Activated T-helper 17 cell treated with anti-CD3 and anti-CD28 coated beads, Interleukin-2, amount 50 U/mL, for 72 hours (primary cell): ENCODE data around the gene CNP. TPM values are rescaled to one million over a fixed set of nuclear protein-coding genes. Genes with fewer than 3 reads are reported as not detected.
A peak's percentile ranks its signal among the peaks of the same experiment; 100 is the strongest.

ENCODE experiments used
- ATAC-seq: fragments of 150-1000 bp; cut with Tn5 transposase; replicated peaks from 2 replicates; pipeline ENCODE4 v1.10.0; 2021; ENCODE audit warnings: mild to moderate bottlenecking, moderate library complexity
- H3K27ac Mint-ChIP-seq: one replicate; pipeline ENCODE4 v1.8.0; 2022; ENCODE audit warnings: mixed read lengths
- H3K27me3 Mint-ChIP-seq: one replicate; pipeline ENCODE4 v1.8.0; 2022; ENCODE audit warnings: mixed read lengths
- H3K36me3 Mint-ChIP-seq: one replicate; pipeline ENCODE4 v1.8.0; 2022; ENCODE audit warnings: low read depth, mild to moderate bottlenecking, mixed read lengths
- H3K4me1 Mint-ChIP-seq: one replicate; pipeline ENCODE4 v1.8.0; 2022; ENCODE audit warnings: mixed read lengths
- H3K4me3 Mint-ChIP-seq: one replicate; pipeline ENCODE4 v1.8.0; 2022; ENCODE audit warnings: mild to moderate bottlenecking, mixed read lengths
- H3K9me3 Mint-ChIP-seq: one replicate; pipeline ENCODE4 v1.8.0; 2022; ENCODE audit warnings: mixed read lengths
- total RNA-seq, 2 donors: library from RNA; stranded (reverse); gene quantifications; one replicate each; pipeline ENCODE4 v1.2.3, GENCODE V29; 2022

Gene CNP
- total RNA-seq, 2 donors from 2014 or later = 51.4 to 82.9 TPM

DNA sequence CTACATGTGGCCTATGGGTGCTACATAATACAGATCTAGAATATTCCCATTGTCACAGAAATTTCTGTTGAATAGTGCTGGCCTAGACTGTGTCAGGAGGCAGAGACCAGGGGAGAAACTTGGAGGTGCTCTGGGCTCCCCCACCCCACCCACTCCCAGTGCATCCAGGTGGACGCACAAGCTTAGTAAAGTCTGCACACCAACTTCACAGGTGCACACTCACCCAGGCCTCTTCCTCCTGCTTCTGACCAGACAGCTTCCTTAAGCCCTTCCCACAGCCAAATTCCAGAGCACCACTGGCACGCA, 7.6 kb upstream of the CNP start:
- no peak for ATAC-seq
- H3K4me3 Mint-ChIP-seq = no peak overlapping the region
- H3K27ac Mint-ChIP-seq = no peak overlapping the region
- H3K4me1 Mint-ChIP-seq = no peaks in the 10 kb centered on the region
- H3K27me3 Mint-ChIP-seq = no peaks in the 10 kb centered on the region
- no peaks in the 10 kb centered on the region for H3K9me3 Mint-ChIP-seq
- no peaks in the 10 kb centered on the region for H3K36me3 Mint-ChIP-seq

DNA sequence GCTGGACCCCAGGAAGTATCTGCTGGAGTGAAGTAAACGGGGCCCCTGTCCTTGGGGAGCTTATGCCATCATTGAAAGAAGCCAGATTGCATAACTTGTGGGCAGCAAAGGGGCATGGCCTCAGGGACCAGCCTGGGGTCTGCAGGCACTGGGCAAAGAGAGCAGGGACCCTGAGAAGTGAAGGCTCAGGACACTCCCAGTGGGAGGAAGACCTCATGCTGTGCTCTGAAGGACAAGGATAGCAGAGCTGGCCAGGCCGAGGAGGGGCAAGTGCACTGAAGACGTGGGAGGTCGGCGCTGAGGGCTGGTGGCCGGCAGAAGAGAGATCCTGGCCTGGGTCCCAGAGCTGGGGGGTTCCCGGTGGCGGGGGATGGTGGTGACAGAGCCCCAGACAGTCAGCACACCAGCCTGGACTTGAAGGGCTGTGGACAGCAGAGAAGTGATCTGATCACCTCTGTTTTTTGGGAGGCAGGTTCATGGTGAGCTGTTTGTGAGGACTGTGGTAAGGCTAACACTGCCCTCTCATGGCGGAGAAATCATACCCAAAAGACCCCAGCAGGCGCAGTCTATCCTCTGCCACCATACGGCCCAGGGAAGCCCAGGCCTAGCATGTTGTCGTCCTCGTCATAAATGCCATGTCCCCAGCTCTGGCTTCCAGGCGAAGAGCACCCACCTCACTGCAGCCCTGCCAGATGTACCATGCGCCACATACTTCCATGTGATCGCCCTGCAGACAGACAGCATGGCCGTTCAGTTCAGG, 7.1 kb upstream of the CNP start:
- Mint-ChIP-seq H3K4me1 (no peaks in the 10 kb centered on the region), H3K27ac (no peak overlapping the region), H3K9me3 (no peaks in the 10 kb centered on the region), H3K4me3 (no peak overlapping the region), H3K27me3 (no peaks in the 10 kb centered on the region), H3K36me3 (no peaks in the 10 kb centered on the region)
- ATAC-seq = no peak

DNA sequence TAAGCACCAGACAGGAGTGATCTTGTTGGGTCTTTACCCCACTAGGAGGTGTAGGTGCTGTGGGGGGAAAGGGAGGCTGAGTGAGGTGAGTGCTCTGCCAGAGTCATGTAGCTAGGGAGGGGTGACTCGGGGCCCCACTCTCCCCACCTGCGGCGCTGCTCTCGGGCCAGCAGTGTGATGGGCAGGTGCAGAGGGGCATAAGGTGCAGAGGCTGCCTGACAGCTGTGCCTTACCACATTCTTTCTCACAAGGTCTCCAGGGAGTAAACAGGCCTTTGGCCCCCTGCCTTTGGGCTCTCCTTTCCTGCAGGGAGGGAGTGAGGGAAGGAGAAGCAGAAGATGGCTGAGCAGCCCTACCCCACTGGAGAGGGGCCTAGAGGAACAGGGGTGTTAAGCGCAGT, 4.5 kb upstream of the CNP start:
- ATAC-seq = no peak
- Mint-ChIP-seq H3K9me3 (no peaks in the 10 kb centered on the region), H3K4me1 (peaks cover 9% of the 10 kb centered on the region), H3K27me3 (no peaks in the 10 kb centered on the region), H3K27ac (no peak overlapping the region), H3K36me3 (no peaks in the 10 kb centered on the region), H3K4me3 (no peak overlapping the region)

DNA sequence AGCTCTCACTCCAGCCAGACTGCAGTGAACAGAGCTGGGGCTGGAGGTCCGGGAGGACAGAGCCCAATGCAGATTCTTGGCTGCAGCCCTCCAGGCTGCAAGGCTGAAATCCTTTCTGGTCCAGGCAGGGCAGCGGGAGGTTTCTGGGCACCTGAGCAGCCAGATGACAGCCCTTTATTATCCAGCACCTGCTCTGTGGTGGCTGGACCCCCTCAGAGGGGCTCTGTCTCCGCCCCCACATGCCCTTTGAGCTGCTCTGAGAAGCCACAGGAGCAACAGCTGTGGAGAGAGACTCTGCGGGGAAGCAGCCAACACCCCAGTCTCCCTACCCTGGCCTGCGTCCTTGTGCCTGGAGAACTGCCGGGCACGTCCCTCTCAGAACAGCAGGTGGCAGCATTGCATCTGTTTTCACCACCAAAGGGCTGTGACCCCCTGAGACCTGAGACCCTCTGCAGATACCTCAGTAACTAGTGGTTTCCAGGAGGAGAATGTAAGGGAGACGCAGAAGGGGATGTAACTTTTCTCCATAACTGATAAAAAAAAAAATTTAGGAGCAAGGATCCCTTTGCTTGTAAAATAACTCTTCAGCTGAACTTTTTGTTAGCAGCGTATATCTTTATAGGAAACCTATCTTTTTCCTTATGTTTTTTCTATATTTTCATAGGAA, 3.7 kb upstream of the CNP start:
- Mint-ChIP-seq H3K27me3 (no peaks in the 10 kb centered on the region), H3K4me3 (no peak overlapping the region), H3K9me3 (no peaks in the 10 kb centered on the region), H3K27ac (no peak overlapping the region), H3K4me1 (peaks cover 9% of the 10 kb centered on the region), H3K36me3 (peaks cover 7% of the 10 kb centered on the region)
- no peak for ATAC-seq

DNA sequence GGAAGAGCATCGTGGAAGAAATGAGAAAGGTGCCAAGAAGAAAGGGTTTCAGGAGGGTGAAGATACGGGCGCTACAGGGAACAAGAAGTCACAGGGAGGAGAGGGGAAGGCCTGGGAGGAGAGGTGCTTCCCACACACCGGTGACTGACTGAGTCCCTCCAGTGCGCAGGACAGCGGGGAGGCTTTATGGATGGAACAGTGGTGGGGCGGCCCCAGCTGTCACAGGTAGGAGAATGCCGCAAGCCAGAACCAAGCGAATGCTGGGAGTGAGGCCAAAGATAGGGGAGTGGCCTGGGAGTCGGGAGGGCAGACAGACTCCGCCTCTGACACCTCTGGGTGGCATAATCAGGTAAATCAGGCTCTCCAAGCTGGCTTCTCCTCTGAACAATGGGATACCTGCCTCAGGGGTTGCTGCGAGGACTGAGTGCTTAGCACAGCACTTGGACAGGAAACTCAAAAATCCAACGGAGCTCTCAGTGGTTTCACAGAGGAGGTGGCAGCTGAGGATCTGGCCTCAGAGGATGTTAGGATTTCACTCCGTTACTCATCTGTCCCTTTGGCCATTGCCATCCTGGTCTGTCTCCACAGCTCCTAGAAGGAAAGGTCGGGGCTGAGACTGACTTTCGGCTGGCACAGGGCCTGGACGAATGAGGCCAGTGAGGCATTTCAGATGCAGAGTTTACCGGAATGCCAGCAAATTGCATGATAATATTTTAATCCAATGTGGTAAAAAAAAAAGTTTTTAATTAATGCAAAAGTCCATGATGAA, 717 bp upstream of the CNP start:
- no peaks in the 10 kb centered on the region for H3K9me3 Mint-ChIP-seq
- H3K27ac Mint-ChIP-seq = peak overlapping the region; percentile 81
- H3K36me3 Mint-ChIP-seq = peaks cover 36% of the 10 kb centered on the region
- H3K27me3 Mint-ChIP-seq = no peaks in the 10 kb centered on the region
- peaks cover 13% of the 10 kb centered on the region for H3K4me1 Mint-ChIP-seq
- H3K4me3 Mint-ChIP-seq = peak overlapping the region; percentile 75
- peak; percentile 80 for ATAC-seq

DNA sequence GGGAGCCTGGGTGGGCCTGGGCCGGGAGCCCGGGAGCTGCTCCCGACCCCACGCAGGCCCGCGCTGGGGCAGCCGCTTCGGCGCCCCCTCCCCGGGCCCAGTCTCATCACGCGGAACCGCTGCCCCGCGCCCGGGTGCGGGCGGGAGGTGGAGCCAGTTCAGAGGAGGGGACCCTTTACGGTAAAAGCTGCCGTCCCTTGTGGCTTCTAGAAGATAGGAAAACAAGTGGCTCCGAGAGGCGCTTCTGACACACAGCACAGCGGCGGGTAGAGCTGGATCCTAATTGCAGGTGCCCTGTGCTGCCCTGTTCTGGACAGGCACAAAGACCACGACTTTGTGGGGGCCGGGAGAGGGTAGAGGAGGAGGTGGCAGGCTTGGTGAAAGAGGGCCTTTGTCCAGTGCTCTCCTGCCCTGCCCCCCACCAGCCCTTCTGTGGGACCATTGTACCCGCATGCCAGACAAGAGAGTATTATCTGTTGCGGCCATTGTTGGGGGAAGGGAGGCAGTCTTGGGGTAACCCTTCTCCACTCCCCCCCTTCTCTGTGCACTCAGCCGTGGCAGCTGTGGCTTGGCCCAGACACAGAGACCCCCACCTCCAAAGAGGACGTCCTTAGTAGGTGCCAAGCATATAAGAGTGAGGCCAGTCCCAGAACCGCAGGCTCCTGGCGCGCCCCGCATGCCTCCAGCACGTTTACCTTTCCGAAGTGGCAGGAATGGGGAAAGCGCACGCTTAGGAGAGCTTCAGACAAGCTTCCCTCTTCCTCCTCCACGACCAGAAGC, 736 bp downstream of the CNP start:
- peak; percentile 10 for ATAC-seq
- Mint-ChIP-seq H3K4me3 (peak overlapping the region; percentile 75), H3K36me3 (peaks cover 47% of the 10 kb centered on the region), H3K9me3 (no peaks in the 10 kb centered on the region), H3K4me1 (peaks cover 13% of the 10 kb centered on the region), H3K27ac (peak overlapping the region; percentile 80), H3K27me3 (no peaks in the 10 kb centered on the region)

DNA sequence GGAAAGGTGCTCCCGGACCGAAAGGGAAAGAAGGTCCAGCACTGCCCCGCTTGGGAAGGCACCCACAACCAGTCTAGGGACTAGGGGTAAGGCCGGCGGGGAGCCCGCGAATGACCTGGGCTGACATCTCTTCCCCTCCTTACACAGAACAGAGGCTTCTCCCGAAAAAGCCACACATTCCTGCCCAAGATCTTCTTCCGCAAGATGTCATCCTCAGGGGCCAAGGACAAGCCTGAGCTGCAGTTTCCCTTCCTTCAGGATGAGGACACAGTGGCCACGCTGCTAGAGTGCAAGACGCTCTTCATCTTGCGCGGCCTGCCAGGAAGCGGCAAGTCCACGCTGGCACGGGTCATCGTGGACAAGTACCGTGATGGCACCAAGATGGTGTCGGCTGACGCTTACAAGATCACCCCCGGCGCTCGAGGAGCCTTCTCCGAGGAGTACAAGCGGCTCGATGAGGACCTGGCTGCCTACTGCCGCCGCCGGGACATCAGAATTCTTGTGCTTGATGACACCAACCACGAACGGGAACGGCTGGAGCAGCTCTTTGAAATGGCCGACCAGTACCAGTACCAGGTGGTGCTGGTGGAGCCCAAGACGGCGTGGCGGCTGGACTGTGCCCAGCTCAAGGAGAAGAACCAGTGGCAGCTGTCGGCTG, 1.5 kb downstream of the CNP start:
- ATAC-seq = no peak
- H3K27me3 Mint-ChIP-seq = no peaks in the 10 kb centered on the region
- peak overlapping the region; percentile 75 for H3K4me3 Mint-ChIP-seq
- no peaks in the 10 kb centered on the region for H3K9me3 Mint-ChIP-seq
- peaks cover 13% of the 10 kb centered on the region for H3K4me1 Mint-ChIP-seq
- peak overlapping the region; percentile 80 for H3K27ac Mint-ChIP-seq
- H3K36me3 Mint-ChIP-seq = peaks cover 54% of the 10 kb centered on the region

DNA sequence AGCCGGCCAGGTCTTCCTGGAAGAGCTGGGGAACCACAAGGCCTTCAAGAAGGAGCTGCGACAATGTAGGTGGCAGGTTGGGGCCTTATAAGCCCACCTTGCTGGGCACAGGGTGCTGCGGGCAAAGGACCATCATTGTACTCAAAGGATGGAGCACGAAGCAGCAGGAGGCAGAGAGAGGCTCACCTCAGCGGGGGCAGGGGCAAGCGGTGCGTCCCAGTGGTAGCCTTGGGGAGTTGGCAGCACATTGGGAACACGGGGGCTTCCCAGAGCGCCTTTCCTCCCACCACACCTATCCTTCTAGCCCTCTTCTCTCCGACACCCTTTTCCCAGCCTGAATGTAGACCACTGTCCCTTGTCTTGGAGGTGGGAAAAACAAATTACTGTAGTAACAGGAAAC, 2.1 kb downstream of the CNP start:
- H3K9me3 Mint-ChIP-seq = no peaks in the 10 kb centered on the region
- no peaks in the 10 kb centered on the region for H3K27me3 Mint-ChIP-seq
- H3K4me1 Mint-ChIP-seq = peaks cover 13% of the 10 kb centered on the region
- H3K27ac Mint-ChIP-seq = peak overlapping the region; percentile 80
- H3K4me3 Mint-ChIP-seq = peak overlapping the region; percentile 75
- H3K36me3 Mint-ChIP-seq = peaks cover 60% of the 10 kb centered on the region
- ATAC-seq = no peak

DNA sequence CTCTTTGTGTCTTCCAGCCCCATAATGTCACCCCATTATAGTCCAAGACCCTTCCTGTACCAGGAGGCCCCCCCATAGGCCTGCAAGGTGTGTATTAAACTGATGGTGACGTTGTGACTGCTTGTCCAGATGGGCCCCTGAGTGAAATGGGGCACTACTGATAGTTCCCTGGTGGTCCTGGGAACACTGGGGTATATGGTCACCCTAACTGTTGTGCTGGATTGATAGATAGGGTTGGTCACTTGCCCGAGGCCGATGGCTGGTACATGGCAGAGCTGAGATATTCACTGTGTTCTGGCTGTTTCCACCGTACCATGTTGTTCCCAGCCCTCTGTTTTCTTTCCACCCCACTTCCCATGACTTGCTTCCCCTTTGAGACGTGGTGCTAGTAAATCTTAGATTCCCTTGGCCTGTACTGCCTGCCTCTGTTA, 4.3 kb downstream of the CNP start:
- no peak for ATAC-seq
- H3K27me3 Mint-ChIP-seq = no peaks in the 10 kb centered on the region
- H3K27ac Mint-ChIP-seq = peak overlapping the region; percentile 9
- peaks cover 82% of the 10 kb centered on the region for H3K36me3 Mint-ChIP-seq
- no peaks in the 10 kb centered on the region for H3K9me3 Mint-ChIP-seq
- peaks cover 4% of the 10 kb centered on the region for H3K4me1 Mint-ChIP-seq
- no peak overlapping the region for H3K4me3 Mint-ChIP-seq

DNA sequence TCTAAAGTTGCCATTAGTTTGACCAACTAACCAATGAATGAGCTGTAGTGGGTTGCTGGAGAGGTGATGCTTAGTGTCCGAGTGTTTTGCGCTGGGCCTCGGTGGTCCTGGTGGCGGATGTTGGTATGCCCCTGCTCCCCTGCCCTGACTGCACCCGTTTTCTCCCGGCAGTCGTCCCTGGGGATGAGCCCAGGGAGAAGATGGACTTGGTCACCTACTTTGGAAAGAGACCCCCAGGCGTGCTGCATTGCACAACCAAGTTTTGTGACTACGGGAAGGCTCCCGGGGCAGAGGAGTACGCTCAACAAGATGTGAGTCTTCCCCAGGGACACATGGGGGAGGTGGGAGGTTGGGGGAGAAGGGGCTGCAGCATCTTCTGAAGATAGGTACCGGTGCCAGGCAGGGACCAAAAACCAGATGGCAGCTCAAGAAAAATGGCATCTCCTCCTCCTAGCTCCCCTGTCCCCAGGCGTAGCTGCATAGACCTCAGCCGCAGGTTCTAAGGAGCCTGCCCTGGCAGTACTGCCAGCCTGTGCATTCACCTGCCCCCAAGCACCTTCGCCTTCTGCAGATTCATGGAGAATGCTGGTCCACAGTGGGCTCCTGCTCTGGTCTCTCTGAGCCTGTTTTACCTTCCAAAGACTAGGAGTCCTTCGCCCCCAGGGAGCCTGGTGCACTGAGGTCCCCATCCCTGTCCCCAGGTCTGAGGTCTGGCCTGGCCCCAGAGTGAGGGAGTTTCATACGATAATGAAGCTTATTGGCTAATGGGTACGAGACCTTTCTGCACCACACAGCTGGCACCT, 5.3 kb downstream of the CNP start:
- Mint-ChIP-seq H3K36me3 (peaks cover 93% of the 10 kb centered on the region), H3K27ac (no peak overlapping the region)
- no peak for ATAC-seq

DNA sequence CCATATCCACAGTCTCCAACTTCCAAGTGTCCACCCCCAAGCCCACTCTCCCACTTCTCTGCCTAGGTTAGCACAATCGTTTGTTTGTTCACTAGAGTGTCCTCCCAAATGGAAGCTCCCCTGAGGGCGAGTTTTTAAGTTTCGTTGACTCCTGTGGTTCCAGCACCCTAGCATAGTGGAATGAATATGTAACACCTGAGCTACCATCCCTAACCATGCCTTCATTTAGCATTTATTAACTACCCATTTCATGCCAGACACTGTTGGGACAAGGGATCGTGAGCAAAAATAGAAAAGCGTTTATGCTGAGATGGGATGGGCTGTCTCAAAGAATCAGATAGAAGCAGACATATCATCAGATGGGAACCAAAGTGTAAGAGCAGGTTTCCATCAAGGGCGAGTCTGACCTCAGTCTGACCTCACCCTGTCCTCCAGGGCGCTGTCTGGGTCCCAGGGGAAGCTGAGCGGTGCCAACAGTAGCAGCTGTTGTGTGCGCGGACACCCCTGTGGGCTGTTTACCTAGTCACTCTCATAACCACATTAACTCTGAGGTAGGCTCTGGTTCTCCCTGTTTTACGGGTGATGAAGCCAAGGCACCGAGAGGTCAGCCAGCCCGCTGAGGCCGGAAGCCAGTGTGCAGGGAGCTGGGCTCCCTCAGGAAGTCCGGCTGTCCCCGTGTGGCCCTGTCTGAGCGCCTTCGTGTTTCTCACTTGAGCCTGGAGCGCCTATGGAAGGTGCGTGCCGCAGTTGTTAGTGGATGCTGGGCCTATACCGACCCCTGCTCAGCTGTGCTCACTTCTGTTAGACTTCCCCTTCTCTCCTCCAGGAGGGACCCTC, 6.2 kb downstream of the CNP start:
- no peak overlapping the region for H3K27ac Mint-ChIP-seq
- peaks cover 4% of the 10 kb centered on the region for H3K4me1 Mint-ChIP-seq
- no peak overlapping the region for H3K4me3 Mint-ChIP-seq
- peaks cover 95% of the 10 kb centered on the region for H3K36me3 Mint-ChIP-seq
- no peaks in the 10 kb centered on the region for H3K9me3 Mint-ChIP-seq
- H3K27me3 Mint-ChIP-seq = no peaks in the 10 kb centered on the region
- no peak for ATAC-seq

More for the DNA sequence above, 5.3 kb downstream of the CNP start:
- H3K4me1 Mint-ChIP-seq = peaks cover 4% of the 10 kb centered on the region
- no peaks in the 10 kb centered on the region for H3K9me3 Mint-ChIP-seq
- no peaks in the 10 kb centered on the region for H3K27me3 Mint-ChIP-seq
- no peak overlapping the region for H3K4me3 Mint-ChIP-seq

DNA sequence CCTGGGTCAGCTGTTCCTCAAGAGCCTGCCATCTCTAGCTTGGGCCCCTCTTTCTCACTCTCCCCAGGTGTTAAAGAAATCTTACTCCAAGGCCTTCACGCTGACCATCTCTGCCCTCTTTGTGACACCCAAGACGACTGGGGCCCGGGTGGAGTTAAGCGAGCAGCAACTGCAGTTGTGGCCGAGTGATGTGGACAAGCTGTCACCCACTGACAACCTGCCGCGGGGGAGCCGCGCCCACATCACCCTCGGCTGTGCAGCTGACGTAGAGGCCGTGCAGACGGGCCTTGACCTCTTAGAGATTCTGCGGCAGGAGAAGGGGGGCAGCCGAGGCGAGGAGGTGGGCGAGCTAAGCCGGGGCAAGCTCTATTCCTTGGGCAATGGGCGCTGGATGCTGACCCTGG, 6.8 kb downstream of the CNP start:
- ATAC-seq = no peak
- Mint-ChIP-seq H3K36me3 (peaks cover 95% of the 10 kb centered on the region), H3K27ac (no peak overlapping the region)

DNA sequence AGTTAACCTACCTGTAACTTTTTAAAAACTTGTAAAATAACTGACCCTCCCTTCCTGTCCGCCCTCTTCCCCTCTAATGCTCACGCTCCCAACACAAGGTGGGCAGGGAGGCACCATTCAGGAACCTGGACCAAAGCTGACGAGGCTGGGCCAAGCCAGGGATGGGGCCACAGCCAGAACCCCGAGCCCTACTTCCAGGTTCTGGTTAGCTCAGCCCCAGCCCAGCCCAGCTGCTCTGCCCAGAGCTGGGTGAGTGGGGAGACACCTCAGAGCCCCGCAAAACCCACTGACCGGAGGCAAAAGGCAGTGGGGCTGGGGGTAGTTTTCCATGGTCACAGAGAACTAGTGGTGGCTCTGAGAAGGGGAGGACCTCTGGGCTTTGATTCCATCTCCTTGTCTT, 7.4 kb downstream of the CNP start:
- no peak overlapping the region for H3K4me3 Mint-ChIP-seq
- no peak overlapping the region for H3K27ac Mint-ChIP-seq
- no peaks in the 10 kb centered on the region for H3K4me1 Mint-ChIP-seq
- no peaks in the 10 kb centered on the region for H3K27me3 Mint-ChIP-seq
- no peaks in the 10 kb centered on the region for H3K9me3 Mint-ChIP-seq
- no peak for ATAC-seq
- H3K36me3 Mint-ChIP-seq = peaks cover 96% of the 10 kb centered on the region

More for the DNA sequence above, 6.8 kb downstream of the CNP start:
- Mint-ChIP-seq H3K9me3 (no peaks in the 10 kb centered on the region), H3K4me1 (no peaks in the 10 kb centered on the region), H3K4me3 (no peak overlapping the region), H3K27me3 (no peaks in the 10 kb centered on the region)
